Kidney (tissue), 14 donors: ENCODE results near the gene GIMAP6. TPM values are rescaled to one million over a fixed set of nuclear protein-coding genes. Genes with fewer than 3 reads are reported as not detected.
"Not testable (repeated sequence)": the region's sequence is repeated elsewhere in the genome, so short reads cannot be mapped to it uniquely, and the experiment has no call there.

Experiments used
- DNase-seq, 5 donors: peaks; one replicate each; pipeline ENCODE4 v3.0.0-alpha.2; 2013 to 2020
- FAIRE-seq: peaks from 2 replicates; lab custom pipeline; 2012; peaks lifted over from hg19 to GRCh38; lab: Jason Lieb, UNC
- H3K27ac ChIP-seq, 2 donors: one replicate each; pipeline ENCODE4 v1.7.0; 2013; ENCODE audit warnings: low read depth in 2 of 2, low read length in 2 of 2, inconsistent platforms in 1 of 2
- H3K27me3 ChIP-seq: one replicate; pipeline ENCODE4 v1.7.1; 2013; ENCODE audit warnings: low read length, inconsistent platforms; ENCODE audit not compliant: control insufficient read depth, insufficient read depth
- H3K36me3 ChIP-seq, 3 donors: one replicate each; pipeline versions ENCODE4 v1.7.0 to v1.7.1; 2013; ENCODE audit warnings: low read length in 3 of 3, control low read depth in 1 of 3, inconsistent platforms in 1 of 3; ENCODE audit not compliant: insufficient read depth in 3 of 3, control insufficient read depth in 2 of 3
- H3K4me1 ChIP-seq, 3 donors: one replicate each; pipeline versions ENCODE4 v1.7.0 to v1.7.1; 2013; ENCODE audit warnings: low read length in 3 of 3, inconsistent platforms in 1 of 3, low read depth in 1 of 3; ENCODE audit not compliant: control insufficient read depth in 2 of 3, insufficient read depth in 2 of 3
- H3K4me3 ChIP-seq, 3 donors: one replicate each; pipeline versions ENCODE4 v1.7.0 to v1.8.1; 2013; ENCODE audit warnings: low read length in 3 of 3, control low read depth in 1 of 3, inconsistent platforms in 1 of 3
- H3K9ac ChIP-seq, 3 donors: one replicate each; pipeline versions ENCODE4 v1.7.0 to v1.7.1; 2013; ENCODE audit warnings: low read length in 3 of 3, control low read depth in 1 of 3, inconsistent platforms in 1 of 3
- H3K9me3 ChIP-seq, 3 donors: one replicate each; pipeline versions ENCODE4 v1.7.0 to v1.7.1; 2013; ENCODE audit warnings: low read length in 3 of 3, control low read depth in 1 of 3, inconsistent platforms in 1 of 3; ENCODE audit not compliant: control insufficient read depth in 2 of 3, insufficient read depth in 1 of 3
- CTCF ChIP-seq: IDR thresholded peaks from 3 replicates; pipeline ENCODE4 v1.5.1; 2012; ENCODE audit warnings: mild to moderate bottlenecking, moderate library complexity, borderline replicate concordance; ENCODE audit not compliant: insufficient read depth; ENCODE audit errors: extremely low read depth
- intact Hi-C: fragments of 100-400 bp; cut with DNase I; formaldehyde crosslinking; loops from one replicate; pipeline ENCODE4 v1.11.1; 2022
- polyA plus RNA-seq: library from polyadenylated mRNA; stranded (reverse); fragments of 350-450 nt; fragmentation: Illumina TruSeq; extraction: RNeasy Lipid Tissue Mini Kit (QIAGEN cat#74804); gene quantifications from one replicate; pipeline ENCODE4 v1.2.3, GENCODE V29; 2014; ENCODE audit warnings: low read depth, low replicate concordance; ENCODE audit not compliant: insufficient read depth
- total RNA-seq: library from RNA; stranded (reverse); fragmentation: NEBNext Ultra II Directional; extraction: Animal tissue kit (Norgen Biotek cat#: 25700); gene quantifications from one replicate; pipeline ENCODE4 v1.2.1, GENCODE V29; 2021
- donor health status: control.
- donor health status: control.
- donor health status: control.
- donor health status: control.
- donor health status: control.
- donor health status: DM: yes; HTN: yes; CAD: no.
- donor health status: Normal renal cell carcinoma (clear cell type).

Gene GIMAP6
- total and polyA plus RNA-seq, 2 donors from 2014 or later: 14.3 to 48.7 TPM

GRCh38 chr7:150586068-150586784, 46.0 kb downstream of the GIMAP6 start:
- intact Hi-C loops: no loop called here
- Histone ChIP-seq H3K27ac (peak overlapping the region; percentile 34 to 75), H3K9me3 (no peaks in the 10 kb centered on the region), H3K27me3 (no peaks in the 10 kb centered on the region), H3K36me3 (no peaks in the 10 kb centered on the region), H3K4me1 (peaks cover 0 to 2% (median 0%) of the 10 kb centered on the region in 3 donors), H3K9ac (no peak overlapping the region), H3K4me3 (no peak overlapping the region)
- DNase-seq: no peak
- no peak for TF ChIP-seq CTCF
- FAIRE-seq: no peak

- TF ChIP-seq CTCF: no peak
- no peak overlapping the region for H3K4me3 ChIP-seq
- H3K27ac ChIP-seq: no peak overlapping the region
Measured at GRCh38 chr7:150585199-150585598, 47.0 kb downstream of the GIMAP6 start.

GRCh38 chr7:150580638-150581394, 51.4 kb downstream of the GIMAP6 start:
- H3K4me1 ChIP-seq: no peaks in the 10 kb centered on the region

More at GRCh38 chr7:150585199-150585598, 47.0 kb downstream of the GIMAP6 start:
- H3K9me3 ChIP-seq: no peaks in the 10 kb centered on the region
- intact Hi-C loops: no loop called here
- FAIRE-seq: no peak
- no peak for DNase-seq
- no peaks in the 10 kb centered on the region for H3K36me3 ChIP-seq
- no peak overlapping the region for H3K9ac ChIP-seq
- H3K4me1 ChIP-seq: peaks cover 0 to 2% (median 0%) of the 10 kb centered on the region in 3 donors
- no peaks in the 10 kb centered on the region for H3K27me3 ChIP-seq

GRCh38 chr7:150579979-150580637, 52.1 kb downstream of the GIMAP6 start:
- H3K27me3 ChIP-seq, H3K27ac ChIP-seq, H3K4me1 ChIP-seq, H3K9me3 ChIP-seq, intact Hi-C loops, FAIRE-seq, H3K4me3 ChIP-seq, H3K9ac ChIP-seq, DNase-seq, H3K36me3 ChIP-seq: not testable (repeated sequence)

More at GRCh38 chr7:150580638-150581394, 51.4 kb downstream of the GIMAP6 start:
- Histone ChIP-seq H3K27me3 (no peaks in the 10 kb centered on the region), H3K9me3 (no peaks in the 10 kb centered on the region), H3K9ac (no peak overlapping the region), H3K4me3 (no peak overlapping the region), H3K27ac (no peak overlapping the region), H3K36me3 (no peaks in the 10 kb centered on the region)
- DNase-seq (no peak), FAIRE-seq (no peak)
- intact Hi-C loops: no loop called here
- TF ChIP-seq CTCF: no peak
